Spleen (tissue), 7 donors: ENCODE measurements around the gene GAB2.

Experiments used
- POLR2AphosphoS5 ChIP-seq, 3 donors: sonication (generic); formaldehyde crosslinking; IDR thresholded peaks; one replicate each; pipeline ENCODE4 v1.5.1; 2017; ENCODE audit warnings: antibody characterized with exemption in 3 of 3
- TF ChIP-seq, protein P1 (sequence below), 11 experiments: fragments of 200-600 bp in 7 of 11; fragments of 450-650 bp in 4 of 11; sonication (generic) in 4 of 11; IDR thresholded peaks in 8 of 11; conservative IDR thresholded peaks in 3 of 11; 1 replicate in 7 of 11; 2 replicates in 4 of 11; pipeline versions ENCODE4 v1.4.0 to v1.8.0; 2016 to 2021; ENCODE audit warnings: antibody characterized with exemption in 11 of 11, inconsistent platforms in 4 of 11, mild to moderate bottlenecking in 1 of 11
- donor health status: DM: no; HTN: no; CAD: no; lungs with moderate emphysema.
- donor health status: DM: no; HTN: no; CAD: no.
- donor health status: DM: no; HTN: no; CAD: no.

DNA sequence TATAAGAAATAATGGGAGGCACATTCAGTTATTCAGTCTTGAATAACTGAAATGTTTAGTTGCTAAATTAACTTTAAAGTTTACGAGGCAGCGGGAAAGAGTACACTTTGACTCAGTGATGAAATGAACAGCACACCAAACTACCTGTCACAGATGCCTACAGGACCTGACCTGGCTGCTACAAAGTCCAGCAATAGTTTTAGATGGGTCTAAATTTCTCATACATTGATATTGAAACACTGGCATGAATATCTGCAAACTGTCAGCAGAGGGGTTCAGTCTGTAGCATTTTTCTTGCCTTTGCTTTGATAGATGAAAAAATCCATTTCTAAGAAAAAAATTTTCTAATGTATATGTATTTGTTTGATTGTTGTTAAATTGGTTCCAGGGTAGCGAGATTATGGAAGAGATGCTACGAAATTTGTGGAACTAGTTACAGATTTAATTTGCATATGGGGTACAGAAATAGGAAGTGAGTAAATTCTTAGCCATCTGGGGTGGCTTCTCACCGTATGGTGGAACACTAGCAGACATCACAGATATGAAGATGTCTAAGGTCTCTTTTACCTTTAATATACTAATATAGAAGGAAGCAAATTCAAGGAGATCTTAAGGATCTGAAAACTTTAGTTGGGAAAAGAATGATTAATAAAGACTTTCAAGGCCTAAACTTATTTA lies 20.8 kb upstream of the GAB2 start:
- TF ChIP-seq, protein P1, sequence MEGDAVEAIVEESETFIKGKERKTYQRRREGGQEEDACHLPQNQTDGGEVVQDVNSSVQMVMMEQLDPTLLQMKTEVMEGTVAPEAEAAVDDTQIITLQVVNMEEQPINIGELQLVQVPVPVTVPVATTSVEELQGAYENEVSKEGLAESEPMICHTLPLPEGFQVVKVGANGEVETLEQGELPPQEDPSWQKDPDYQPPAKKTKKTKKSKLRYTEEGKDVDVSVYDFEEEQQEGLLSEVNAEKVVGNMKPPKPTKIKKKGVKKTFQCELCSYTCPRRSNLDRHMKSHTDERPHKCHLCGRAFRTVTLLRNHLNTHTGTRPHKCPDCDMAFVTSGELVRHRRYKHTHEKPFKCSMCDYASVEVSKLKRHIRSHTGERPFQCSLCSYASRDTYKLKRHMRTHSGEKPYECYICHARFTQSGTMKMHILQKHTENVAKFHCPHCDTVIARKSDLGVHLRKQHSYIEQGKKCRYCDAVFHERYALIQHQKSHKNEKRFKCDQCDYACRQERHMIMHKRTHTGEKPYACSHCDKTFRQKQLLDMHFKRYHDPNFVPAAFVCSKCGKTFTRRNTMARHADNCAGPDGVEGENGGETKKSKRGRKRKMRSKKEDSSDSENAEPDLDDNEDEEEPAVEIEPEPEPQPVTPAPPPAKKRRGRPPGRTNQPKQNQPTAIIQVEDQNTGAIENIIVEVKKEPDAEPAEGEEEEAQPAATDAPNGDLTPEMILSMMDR (IDR thresholded peaks at IDR 0.05 in 8 of 11, conservative IDR thresholded peaks at IDR 0.05 in 3 of 11), result no peak
- TF ChIP-seq POLR2AphosphoS5 (IDR thresholded peaks at IDR 0.05), result no peak
